Loucy (cell line): Measurements from ENCODE around the gene UBA5.
"Not testable (repeated sequence)": the region's sequence is repeated elsewhere in the genome, so short reads cannot be mapped to it uniquely, and the experiment has no call there.

ENCODE experiments used
- H2AFZ ChIP-seq: fragments of 200-600 bp; sonication (generic); 2 replicates; pipeline ENCODE4 v1.6.0; 2016; ENCODE audit warnings: antibody characterized with exemption, mild to moderate bottlenecking, low read length, moderate library complexity
- H3F3A ChIP-seq: fragments of 200-600 bp; 2 replicates; pipeline ENCODE4 v1.6.0; 2016; ENCODE audit warnings: antibody characterized with exemption, low read depth, mild to moderate bottlenecking
- H3K27me3 ChIP-seq: fragments of 200-600 bp; sonication (generic); 2 replicates; pipeline ENCODE4 v1.6.1; 2014; ENCODE audit warnings: low read length, mild to moderate bottlenecking; ENCODE audit not compliant: insufficient read depth, poor library complexity, severe bottlenecking
- H3K36me3 ChIP-seq: fragments of 200-600 bp; sonication (generic); 2 replicates; pipeline ENCODE4 v1.6.1; 2016; ENCODE audit warnings: low read length; ENCODE audit not compliant: insufficient read depth
- H3K4me1 ChIP-seq: fragments of 200-600 bp; sonication (generic); 2 replicates; pipeline ENCODE4 v1.5.1; 2014; ENCODE audit warnings: low read length, mild to moderate bottlenecking; ENCODE audit not compliant: insufficient read depth, poor library complexity, severe bottlenecking
- H3K4me2 ChIP-seq: fragments of 200-600 bp; sonication (generic); 2 replicates; pipeline ENCODE4 v1.6.0; 2014; ENCODE audit warnings: antibody characterized with exemption, low read length, low read depth, mild to moderate bottlenecking; ENCODE audit not compliant: poor library complexity, severe bottlenecking
- H3K4me3 ChIP-seq: fragments of 200-600 bp; sonication (generic); 2 replicates; pipeline ENCODE4 v1.5.1; 2014; ENCODE audit warnings: low read length, mild to moderate bottlenecking, mixed read lengths; ENCODE audit not compliant: poor library complexity, severe bottlenecking
- H3K79me2 ChIP-seq: fragments of 200-600 bp; sonication (generic); 2 replicates; pipeline ENCODE4 v1.6.1; 2014; ENCODE audit warnings: low read length; ENCODE audit not compliant: insufficient read depth
- H3K9ac ChIP-seq: fragments of 200-600 bp; sonication (generic); 2 replicates; pipeline ENCODE4 v1.6.0; 2014; ENCODE audit warnings: mild to moderate bottlenecking, low read depth, low read length, moderate library complexity; ENCODE audit not compliant: poor library complexity, severe bottlenecking
- H3K9me2 ChIP-seq: fragments of 200-600 bp; sonication (generic); replicated peaks from 2 replicates; pipeline ENCODE4 v1.6.1; 2016; ENCODE audit warnings: low read depth, low read length, mixed read lengths
- H3K9me3 ChIP-seq: fragments of 200-600 bp; sonication (generic); 2 replicates; pipeline ENCODE4 v1.6.1; 2014; ENCODE audit warnings: mild to moderate bottlenecking, antibody characterized with exemption, low read length, low read depth; ENCODE audit not compliant: insufficient read depth
- H4K20me1 ChIP-seq: fragments of 200-600 bp; sonication (generic); 2 replicates; pipeline ENCODE4 v1.6.0; 2014; ENCODE audit warnings: antibody characterized with exemption, low read length, mild to moderate bottlenecking; ENCODE audit not compliant: insufficient read depth, poor library complexity, severe bottlenecking
- CTCF ChIP-seq: fragments of 200-600 bp; sonication (generic); conservative IDR thresholded peaks from 2 replicates; pipeline ENCODE4 v1.5.1; 2014; ENCODE audit warnings: mild to moderate bottlenecking, antibody characterized with exemption, low read length
- EZH2phosphoT487 ChIP-seq: fragments of 200-600 bp; IDR thresholded peaks from 2 replicates; pipeline ENCODE4 v1.6.1; 2018; ENCODE audit warnings: antibody characterized with exemption, mild to moderate bottlenecking, moderate library complexity, borderline replicate concordance

UBA5 gene

GRCh38 chr3:132635052-132635451 is 25.1 kb upstream of the UBA5 start:
- Histone ChIP-seq H3K79me2 (no peaks in the 10 kb centered on the region), H3K9me2 (no peaks in the 10 kb centered on the region), H3K4me3 (no peak overlapping the region), H3K4me1 (peaks cover 2% of the 10 kb centered on the region), H3K27me3 (no peaks in the 10 kb centered on the region), H3K4me2 (no peak overlapping the region), H3K9me3 (no peaks in the 10 kb centered on the region), H3K36me3 (peaks cover 18% of the 10 kb centered on the region; the same call in 1 of the 2 replicates), H2AFZ (no peak overlapping the region), H3K9ac (no peak overlapping the region), H3F3A (no peaks in the 10 kb centered on the region), H4K20me1 (no peaks in the 10 kb centered on the region)
- TF ChIP-seq EZH2phosphoT487: no peak
- TF ChIP-seq CTCF: no peak

- Histone ChIP-seq H3K27me3 (no peaks in the 10 kb centered on the region), H3K9me2 (no peaks in the 10 kb centered on the region), H3K9ac (no peak overlapping the region), H3K4me2 (no peak overlapping the region), H3F3A (no peaks in the 10 kb centered on the region), H3K79me2 (no peaks in the 10 kb centered on the region), H3K4me1 (no peaks in the 10 kb centered on the region), H3K4me3 (no peak overlapping the region), H3K36me3 (peaks cover 18% of the 10 kb centered on the region; the same call in 1 of the 2 replicates), H2AFZ (no peak overlapping the region), H4K20me1 (no peaks in the 10 kb centered on the region), H3K9me3 (no peaks in the 10 kb centered on the region)
- no peak for TF ChIP-seq EZH2phosphoT487
- no peak for TF ChIP-seq CTCF
These were observed 22.5 kb upstream of the UBA5 start for GRCh38 chr3:132637590-132637989.

GRCh38 chr3:132638706-132639105 is 21.4 kb upstream of the UBA5 start:
- Histone ChIP-seq H3K27me3 (no peaks in the 10 kb centered on the region), H3K79me2 (no peaks in the 10 kb centered on the region), H3K9ac (no peak overlapping the region), H3K4me1 (no peaks in the 10 kb centered on the region), H4K20me1 (no peaks in the 10 kb centered on the region), H3K4me3 (no peak overlapping the region), H3K4me2 (no peak overlapping the region), H2AFZ (no peak overlapping the region), H3F3A (no peaks in the 10 kb centered on the region), H3K9me2 (no peaks in the 10 kb centered on the region), H3K9me3 (no peaks in the 10 kb centered on the region), H3K36me3 (peaks cover 18% of the 10 kb centered on the region; the same call in 1 of the 2 replicates)
- no peak for TF ChIP-seq EZH2phosphoT487
- TF ChIP-seq CTCF: no peak

GRCh38 chr3:132641427-132641826 is 18.7 kb upstream of the UBA5 start:
- H3K9ac ChIP-seq, H3F3A ChIP-seq, H3K9me2 ChIP-seq, H2AFZ ChIP-seq, H3K27me3 ChIP-seq, H3K9me3 ChIP-seq, H3K4me1 ChIP-seq, H3K4me3 ChIP-seq, H3K4me2 ChIP-seq, H3K79me2 ChIP-seq, H4K20me1 ChIP-seq: not testable (repeated sequence)
- H3K36me3 ChIP-seq: peaks cover 18% of the 10 kb centered on the region; the same call in 1 of the 2 replicates
